ENCODE results near the gene IL20RA.

DNA sequence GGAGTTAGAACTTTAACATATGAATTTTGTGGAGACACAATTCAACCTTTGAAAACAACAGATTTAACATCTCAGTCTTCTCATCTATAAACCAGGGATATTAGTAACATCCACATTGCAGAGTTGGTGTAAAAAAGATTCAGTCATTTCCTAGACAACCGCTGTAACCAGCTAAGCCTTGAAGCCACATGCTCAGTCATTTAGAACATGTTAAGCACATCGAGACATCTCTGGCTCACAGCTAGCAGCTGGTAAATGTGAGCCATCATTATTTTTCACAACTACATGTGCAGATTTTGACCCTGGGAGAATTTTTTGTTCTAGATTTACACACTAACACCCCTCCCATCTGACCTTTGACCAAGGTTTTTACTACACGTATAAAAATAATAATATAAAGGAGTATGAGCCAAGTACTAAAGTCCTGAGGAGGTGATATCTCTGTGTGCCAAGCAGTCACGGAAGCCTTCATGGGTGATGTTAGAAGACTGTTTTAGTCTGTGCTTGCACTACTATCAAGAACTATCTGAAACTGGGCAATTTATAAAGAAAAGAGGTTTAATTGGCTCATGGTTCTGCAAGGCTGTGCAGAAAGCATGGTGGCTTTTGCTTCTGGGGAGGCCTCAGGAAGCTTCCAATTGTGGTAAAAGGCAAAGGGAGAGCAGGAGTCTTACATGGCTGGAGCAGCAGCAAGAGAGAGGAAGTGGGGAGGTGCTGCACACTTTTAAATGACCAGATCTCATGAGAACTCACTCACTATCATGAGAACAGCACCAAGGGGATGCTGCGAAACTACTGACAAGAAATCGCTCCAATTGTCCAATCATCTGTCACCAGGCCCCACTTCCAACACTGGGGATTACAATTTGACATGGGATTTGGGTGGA is 48.7 kb upstream of the IL20RA start:
- TF ChIP-seq CTCF (IDR thresholded peaks at IDR 0.05; ENCODE audit: low read depth, low read length, missing input control) (no peak), HNF4A (conservative IDR thresholded peaks at IDR 0.05) (no peak), SP1 (IDR thresholded peaks at IDR 0.05) (no peak), MAX (IDR thresholded peaks at IDR 0.05) (no peak), TAF1 (conservative IDR thresholded peaks at IDR 0.05) (no peak), RAD21 (IDR thresholded peaks at IDR 0.05) (no peak), JUND (IDR thresholded peaks at IDR 0.05) (no peak), YY1 (IDR thresholded peaks at IDR 0.05) (no peak)

All from liver (tissue), 3 donors.